CD14-positive monocyte (primary cell): Measurements from ENCODE around the gene MDFI. TPM values are rescaled to one million over a fixed set of nuclear protein-coding genes. Genes with fewer than 3 reads are reported as not detected.

Experiments
- DNase-seq, 3 donors: peaks; one replicate each; pipeline ENCODE4 v3.0.0-alpha.2; 2011 to 2022
- H2AFZ ChIP-seq: 2 replicates; pipeline ENCODE4 v1.6.0; 2012; ENCODE audit warnings: mild to moderate bottlenecking, low read depth, low read length, inconsistent platforms; ENCODE audit not compliant: insufficient read depth, poor library complexity, severe bottlenecking
- H3K27ac ChIP-seq, 2 donors: 1 replicate in 1 of 2; 2 replicates in 1 of 2; pipeline ENCODE4 v1.5.1; 2012 to 2013; ENCODE audit warnings: low read length in 2 of 2, control low read depth in 1 of 2, inconsistent platforms in 1 of 2, low read depth in 1 of 2, mild to moderate bottlenecking in 1 of 2
- H3K27me3 ChIP-seq, 2 donors: one replicate each; pipeline versions ENCODE4 v1.6.0 to v1.6.1; 2011 to 2013; ENCODE audit warnings: low read length in 2 of 2; ENCODE audit not compliant: control insufficient read depth in 2 of 2, insufficient read depth in 2 of 2
- H3K36me3 ChIP-seq, 2 donors: replicated peaks in 1 of 2; 1 replicate in 1 of 2; 2 replicates in 1 of 2; pipeline versions ENCODE4 v1.5.1 to v1.6.1; 2012 to 2013; ENCODE audit warnings: low read length in 2 of 2, control low read depth in 1 of 2, inconsistent platforms in 1 of 2, mild to moderate bottlenecking in 1 of 2; ENCODE audit not compliant: insufficient read depth in 2 of 2, control insufficient read depth in 1 of 2
- H3K4me1 ChIP-seq, 2 donors: 1 replicate in 1 of 2; 2 replicates in 1 of 2; pipeline versions ENCODE4 v1.5.1 to v1.6.1; 2012 to 2013; ENCODE audit warnings: low read length in 2 of 2, control low read depth in 1 of 2, inconsistent platforms in 1 of 2, mild to moderate bottlenecking in 1 of 2, moderate library complexity in 1 of 2; ENCODE audit not compliant: insufficient read depth in 2 of 2, control insufficient read depth in 1 of 2
- H3K4me2 ChIP-seq: replicated peaks from 2 replicates; pipeline ENCODE3; 2012; ENCODE audit warnings: low read length, moderate library complexity, mild to moderate bottlenecking; ENCODE audit not compliant: poor library complexity, severe bottlenecking; ENCODE audit errors: extremely low read depth
- H3K4me3 ChIP-seq, 3 experiments: fragments of 200-600 bp in 1 of 3; sonication (generic) in 1 of 3; replicated peaks in 1 of 3; 1 replicate in 2 of 3; 2 replicates in 1 of 3; pipeline ENCODE4 v1.5.1; 2011 to 2013; ENCODE audit warnings: low read length in 3 of 3, mild to moderate bottlenecking in 3 of 3, control low read depth in 2 of 3, low read depth in 2 of 3, inconsistent platforms in 1 of 3, moderate library complexity in 1 of 3
- H3K79me2 ChIP-seq: 2 replicates; pipeline ENCODE4 v1.6.0; 2012; ENCODE audit warnings: mild to moderate bottlenecking, control low read depth, inconsistent platforms, low read length, moderate library complexity; ENCODE audit not compliant: insufficient read depth
- H3K9ac ChIP-seq: 2 replicates; pipeline ENCODE4 v1.6.0; 2017; ENCODE audit warnings: low read length, mild to moderate bottlenecking; ENCODE audit not compliant: insufficient read depth, poor library complexity, severe bottlenecking
- H3K9me3 ChIP-seq, 2 donors: replicated peaks in 1 of 2; 1 replicate in 1 of 2; 2 replicates in 1 of 2; pipeline versions ENCODE4 v1.5.1 to v1.6.1; 2012 to 2013; ENCODE audit warnings: low read length in 2 of 2, control low read depth in 1 of 2; ENCODE audit not compliant: control insufficient read depth in 1 of 2, insufficient read depth in 1 of 2
- H4K20me1 ChIP-seq: 2 replicates; pipeline ENCODE4 v1.6.0; 2012; ENCODE audit warnings: mild to moderate bottlenecking, low read length, control low read depth, moderate library complexity; ENCODE audit not compliant: insufficient read depth
- H3K27ac Mint-ChIP-seq, 7 donors: one replicate each; pipeline ENCODE4 v1.8.0; 2020; ENCODE audit warnings: mild to moderate bottlenecking in 7 of 7, mixed read lengths in 7 of 7, moderate library complexity in 6 of 7, inconsistent platforms in 2 of 7
- H3K27me3 Mint-ChIP-seq, 3 donors: one replicate each; pipeline ENCODE4 v1.8.0; 2021 to 2022; ENCODE audit warnings: low read depth in 3 of 3, mild to moderate bottlenecking in 3 of 3, mixed read lengths in 3 of 3, moderate library complexity in 3 of 3, inconsistent platforms in 1 of 3
- H3K36me3 Mint-ChIP-seq, 2 donors: one replicate each; pipeline ENCODE4 v1.8.0; 2020; ENCODE audit warnings: mixed read lengths in 2 of 2, inconsistent platforms in 1 of 2, mild to moderate bottlenecking in 1 of 2
- H3K4me1 Mint-ChIP-seq: one replicate; pipeline ENCODE4 v1.8.0; 2020; ENCODE audit warnings: mild to moderate bottlenecking, mixed read lengths
- H3K4me3 Mint-ChIP-seq, 2 donors: one replicate each; pipeline ENCODE4 v1.8.0; 2020; ENCODE audit warnings: mild to moderate bottlenecking in 2 of 2, mixed read lengths in 2 of 2, moderate library complexity in 1 of 2
- H3K9me3 Mint-ChIP-seq, 7 donors: one replicate each; pipeline ENCODE4 v1.8.0; 2020 to 2022; ENCODE audit warnings: mixed read lengths in 7 of 7, mild to moderate bottlenecking in 6 of 7, moderate library complexity in 6 of 7, inconsistent platforms in 2 of 7
- CTCF ChIP-seq: fragments of 200-600 bp; IDR thresholded peaks from one replicate; pipeline ENCODE4 v1.8.0; 2022; ENCODE audit warnings: antibody characterized with exemption, mild to moderate bottlenecking
- WGBS: methylation state at CpG from one replicate; pipeline ENCODE4 v1.1.5; 2013; ENCODE audit warnings: missing lambda C conversion rate; ENCODE audit not compliant: insufficient coverage; 5-methylcytosine and 5-hydroxymethylcytosine counted together
- intact Hi-C, 2 donors: fragments of 100-400 bp; cut with micrococcal nuclease; formaldehyde crosslinking; loops; one replicate each; pipeline versions ENCODE4 v1.15.0 to v1.15.1; 2023
- polyA plus RNA-seq, 3 donors: library from polyadenylated mRNA; depleted of rRNA in 1 of 3; unstranded in 2 of 3; stranded (reverse) in 1 of 3; fragments of 300-500 nt in 2 of 3; fragments of >200 nt in 1 of 3; fragmentation: Illumina TruSeq in 2 of 3; gene quantifications; 1 replicate in 2 of 3; 2 replicates in 1 of 3; pipeline ENCODE4 v1.2.3, GENCODE V29; 2012 to 2021

The MDFI gene
- polyA plus RNA-seq, 3 donors = not detected

- H3K79me2 ChIP-seq = no peaks in the 10 kb centered on the region
- Mint-ChIP-seq H3K4me3 (no peak overlapping the region), H3K9me3 (no peaks in the 10 kb centered on the region), H3K36me3 (peaks cover 44 to 52% of the 10 kb centered on the region in 2 donors), H3K4me1 (peaks cover 18% of the 10 kb centered on the region), H3K27me3 (peaks cover 1 to 8% (median 3%) of the 10 kb centered on the region in 3 donors), H3K27ac (no peak overlapping the region)
- 99% methylated on average over 19 of the region's 25 CpGs for WGBS
- no peaks in the 10 kb centered on the region for H3K9me3 ChIP-seq
- DNase-seq = no peak
- no peak overlapping the region for H3K4me2 ChIP-seq
- no peaks in the 10 kb centered on the region for H3K27me3 ChIP-seq
- peaks cover 54 to 58% of the 10 kb centered on the region in 2 donors for H3K36me3 ChIP-seq
- no peak for TF ChIP-seq CTCF
- peaks cover 68% of the 10 kb centered on the region for H4K20me1 ChIP-seq
- no peak overlapping the region for H3K27ac ChIP-seq
- peaks cover 22 to 23% of the 10 kb centered on the region in 2 donors for H3K4me1 ChIP-seq
- no peak overlapping the region for H2AFZ ChIP-seq
- no peak overlapping the region for H3K9ac ChIP-seq
- H3K4me3 ChIP-seq = no peak overlapping the region
- intact Hi-C loops = loop anchor here in 1 of 2 donors (5.0 kb wide), 1 partner anchor 82 kb away; no protein-coding TSS in a partner anchor
Observed at GRCh38 chr6:41684311-41685180, 46.3 kb downstream of the MDFI start.

GRCh38 chr6:41685641-41686380 lies 47.5 kb downstream of the MDFI start:
- Mint-ChIP-seq H3K27me3 (peaks cover 0 to 10% (median 3%) of the 10 kb centered on the region in 3 donors), H3K4me3 (no peak overlapping the region)
- H3K36me3 ChIP-seq = peaks cover 65 to 70% of the 10 kb centered on the region in 2 donors

More at GRCh38 chr6:41685641-41686380, 47.5 kb downstream of the MDFI start:
- Mint-ChIP-seq H3K36me3 (peaks cover 56 to 65% of the 10 kb centered on the region in 2 donors), H3K9me3 (no peaks in the 10 kb centered on the region), H3K27ac (no peak overlapping the region), H3K4me1 (peaks cover 18% of the 10 kb centered on the region)
- no peaks in the 10 kb centered on the region for H3K27me3 ChIP-seq
- no peak overlapping the region for H2AFZ ChIP-seq
- H3K79me2 ChIP-seq = no peaks in the 10 kb centered on the region
- H3K9me3 ChIP-seq = no peaks in the 10 kb centered on the region
- no peak overlapping the region for H3K4me3 ChIP-seq
- no peak overlapping the region for H3K4me2 ChIP-seq
- no peak for TF ChIP-seq CTCF
- intact Hi-C loops = no loop called here
- H3K4me1 ChIP-seq = peaks cover 22 to 23% of the 10 kb centered on the region in 2 donors
- H3K9ac ChIP-seq = no peak overlapping the region
- no peak overlapping the region for H3K27ac ChIP-seq
- 97% methylated on average over 6 of the region's 7 CpGs for WGBS
- DNase-seq = no peak
- peaks cover 81% of the 10 kb centered on the region for H4K20me1 ChIP-seq
